ENCODE measurements around the gene NBEA. TPM values are rescaled to one million over a fixed set of nuclear protein-coding genes. Genes with fewer than 3 reads are reported as not detected.
"Not testable (repeated sequence)": the region's sequence is repeated elsewhere in the genome, so short reads cannot be mapped to it uniquely, and the experiment has no call there.

NBEA gene
- total RNA-seq, 1 donor from 2014 or later: 29.7 TPM

DNA sequence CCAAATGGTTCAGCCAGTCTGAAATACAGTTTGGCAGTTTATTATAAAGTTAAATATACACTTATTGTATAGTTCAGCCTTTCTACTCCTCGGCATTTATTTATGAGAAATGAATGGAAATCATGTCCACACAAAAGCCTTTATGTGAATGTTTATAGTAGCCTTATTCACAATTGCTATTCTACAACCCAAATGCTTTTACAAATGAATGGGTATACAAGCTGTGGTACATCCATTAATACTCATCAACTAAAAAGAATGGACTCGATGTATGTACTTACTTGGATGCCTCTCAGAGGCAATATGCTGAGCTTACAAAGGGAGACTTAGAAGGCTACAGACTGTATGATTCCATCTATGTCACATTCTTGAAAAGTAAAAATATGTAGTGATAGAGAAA lies 150.7 kb downstream of the NBEA start:
- DNase-seq: no peak

DNA sequence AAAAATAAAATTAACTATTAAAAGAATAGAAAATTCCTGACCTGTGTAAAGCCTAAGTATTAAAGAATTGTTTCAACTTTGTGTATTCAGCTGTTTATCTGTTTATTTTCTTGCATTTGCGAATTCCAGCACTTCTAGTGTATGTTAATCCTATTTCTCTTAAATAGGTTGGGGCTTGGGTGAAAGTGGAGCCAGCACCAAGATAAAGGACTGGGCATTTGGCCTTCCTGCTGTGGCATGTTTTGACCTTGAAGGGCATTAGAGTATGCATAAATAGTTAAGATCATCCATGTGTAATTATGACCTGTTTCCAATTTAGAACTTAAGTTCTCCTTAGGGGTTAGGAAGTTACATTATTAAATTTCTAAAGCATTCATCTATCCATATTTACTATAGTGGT lies 151.3 kb downstream of the NBEA start:
- no peak for DNase-seq

DNA sequence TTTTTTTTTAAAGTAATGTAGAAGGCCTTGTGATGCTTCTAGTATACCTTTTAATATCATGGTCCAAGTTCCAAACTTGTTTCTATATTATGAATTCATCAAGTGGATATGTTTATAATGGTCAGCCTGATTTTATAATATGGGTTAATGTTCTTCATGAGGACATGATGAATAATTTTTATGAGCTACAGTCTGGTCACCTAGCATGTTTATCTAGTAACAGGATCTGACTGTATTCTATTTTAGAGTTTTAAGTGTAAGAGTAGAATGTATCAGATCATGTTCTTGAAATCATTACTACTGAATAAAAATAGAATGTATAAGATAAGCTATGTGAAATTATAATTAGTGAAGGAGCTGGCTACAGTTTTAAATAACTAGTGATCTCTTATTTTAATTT lies 164.7 kb downstream of the NBEA start:
- DNase-seq: not testable (repeated sequence)

DNA sequence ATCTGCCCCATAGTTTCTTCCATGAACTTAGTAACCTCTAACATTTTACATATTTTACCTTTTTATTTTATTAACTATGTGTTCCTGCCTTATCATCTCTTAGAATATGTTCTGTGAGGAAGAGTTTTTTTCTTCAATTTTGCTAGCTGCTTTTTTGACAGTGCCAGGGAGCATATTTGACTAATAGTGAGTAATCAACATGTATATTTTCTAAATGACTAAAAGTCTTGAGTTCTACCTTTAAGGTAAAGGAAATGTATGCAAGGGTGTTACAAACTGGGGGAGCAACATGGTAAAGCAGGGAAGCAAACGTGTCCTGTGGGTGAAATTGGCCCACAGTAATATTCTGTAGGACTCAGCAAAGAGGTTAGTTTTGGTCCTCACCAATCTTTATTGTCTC lies 165.5 kb downstream of the NBEA start:
- DNase-seq: no peak

DNA sequence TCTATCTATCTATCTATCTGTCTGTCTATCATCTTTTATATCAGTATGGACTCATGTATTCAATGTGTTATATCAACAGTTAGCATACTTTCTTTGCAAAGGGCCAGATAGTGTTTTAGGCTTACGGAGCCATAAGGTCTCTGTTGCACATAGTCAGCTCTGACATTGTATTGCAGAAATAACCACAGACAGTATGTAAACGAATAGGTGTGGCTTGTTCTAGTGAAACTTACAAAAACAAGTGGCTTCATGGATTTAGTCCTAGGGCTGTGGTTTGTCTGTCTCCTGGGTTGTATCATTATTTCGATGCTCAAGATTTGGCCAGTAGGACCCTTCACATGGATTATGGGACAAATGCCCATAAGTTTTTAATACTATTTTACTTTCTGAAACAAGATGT lies 171.5 kb downstream of the NBEA start:
- not testable (repeated sequence) for DNase-seq

DNA sequence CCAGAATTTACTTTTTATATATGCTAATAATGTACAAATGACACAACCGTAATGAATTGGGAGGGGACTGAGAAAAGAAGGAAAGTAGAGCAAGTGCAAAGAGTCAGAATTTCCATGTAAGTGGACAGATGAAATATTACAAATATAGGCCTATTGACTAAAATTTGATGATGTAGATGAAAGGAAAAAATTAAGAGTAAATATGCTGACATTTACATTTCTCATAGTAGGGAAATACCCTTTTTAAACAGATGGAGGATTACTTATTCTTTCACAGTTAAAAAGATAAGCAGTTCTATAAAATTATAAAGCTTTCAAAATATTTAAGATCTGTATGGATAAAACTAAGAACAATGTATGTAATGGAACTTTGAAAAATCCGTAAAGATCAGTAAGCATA lies 185.4 kb downstream of the NBEA start:
- DNase-seq: no peak

DNA sequence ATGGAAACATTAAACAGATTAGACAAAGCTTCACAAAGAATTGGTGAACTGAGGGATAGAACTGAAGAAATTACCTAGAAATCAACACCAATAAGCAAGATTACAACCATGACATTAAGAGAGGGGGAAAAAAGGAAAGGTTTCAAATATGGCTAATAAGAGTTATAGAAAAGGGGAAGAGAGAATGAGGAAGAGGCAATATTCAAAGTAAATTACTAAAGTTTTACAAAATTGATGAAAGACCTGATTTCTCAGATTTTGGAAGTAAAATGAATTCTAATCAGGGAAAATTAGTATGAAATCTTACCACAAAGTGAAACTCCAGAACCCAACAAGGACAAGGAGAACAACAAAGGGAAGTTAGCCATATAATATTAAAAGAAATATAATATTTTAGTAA lies 187.4 kb downstream of the NBEA start:
- DNase-seq: no peak

DNA sequence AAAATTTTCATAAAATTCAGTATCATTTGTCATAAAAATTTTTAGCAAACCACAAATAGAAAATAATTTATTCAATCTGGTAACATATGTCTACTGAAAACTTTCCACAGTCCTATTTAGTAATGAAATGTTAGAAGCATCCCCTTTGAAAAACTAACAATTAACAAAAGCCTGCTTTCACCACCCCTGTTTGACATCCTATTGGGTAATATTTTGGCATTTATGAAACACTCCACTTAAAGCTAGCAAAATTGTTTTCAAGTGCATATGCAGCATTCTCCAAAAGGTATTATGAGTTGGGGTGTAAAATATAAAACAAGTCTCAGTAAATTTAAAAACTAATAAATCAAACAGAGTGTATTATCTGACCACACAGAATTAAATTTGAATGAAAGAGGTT lies 189.4 kb downstream of the NBEA start:
- DNase-seq: no peak

DNA sequence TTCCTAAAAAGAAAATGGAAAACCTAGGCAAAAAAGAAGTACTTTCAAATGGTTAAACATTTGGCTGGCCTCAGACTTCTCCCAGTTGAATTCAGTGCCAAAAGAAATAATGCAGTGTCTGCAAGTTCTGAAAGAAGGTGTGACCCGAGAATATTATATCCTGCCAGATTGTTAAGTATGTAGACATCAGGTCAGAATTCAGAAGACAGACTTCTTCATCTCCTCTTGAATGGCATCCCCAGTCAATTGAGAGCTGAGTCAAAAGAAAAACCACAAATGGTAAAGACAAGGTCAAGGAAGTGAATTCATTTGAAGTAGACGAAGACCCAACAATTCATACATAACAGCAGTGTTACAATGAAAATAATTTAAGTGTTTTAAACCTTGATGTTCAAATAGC lies 194.5 kb downstream of the NBEA start:
- DNase-seq: no peak

DNA sequence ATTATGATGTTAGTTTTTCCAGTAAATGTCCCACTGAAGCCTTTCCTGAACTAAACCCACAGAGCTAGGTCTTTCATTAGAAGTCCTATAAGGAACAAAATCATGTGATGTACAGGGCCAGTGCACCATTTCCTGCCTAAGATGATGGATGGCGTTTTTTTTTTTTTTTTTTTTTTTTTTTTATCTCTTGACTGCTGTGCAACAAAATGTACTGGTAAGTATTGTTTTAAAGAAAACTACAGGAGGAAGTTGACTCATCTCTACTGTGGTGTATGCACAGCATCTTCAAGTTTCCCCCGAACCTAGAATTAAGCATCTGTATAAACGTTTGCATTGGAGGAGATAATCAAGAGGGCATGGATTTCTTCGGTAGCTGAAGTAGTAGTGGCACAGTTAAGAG lies 197.5 kb downstream of the NBEA start:
- DNase-seq: no peak

DNA sequence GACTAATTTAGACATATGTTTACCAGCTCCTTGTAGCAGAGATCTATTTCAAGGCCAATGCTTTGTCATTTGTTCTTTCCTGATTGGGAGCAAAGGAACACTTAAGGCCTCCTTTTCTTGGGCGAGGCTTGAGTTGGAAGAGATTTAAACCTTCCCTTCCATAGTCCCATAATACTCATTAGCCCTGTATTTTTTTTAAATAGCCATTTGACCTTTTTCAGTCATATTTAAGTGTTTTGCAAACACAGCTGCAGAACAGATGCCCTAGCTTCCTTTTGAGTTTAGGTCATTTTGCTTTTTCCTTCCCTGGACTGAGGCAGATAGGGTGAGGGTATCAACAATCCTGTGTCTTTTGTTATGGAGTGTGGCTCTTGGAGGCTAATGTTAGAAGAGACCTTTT lies 198.3 kb downstream of the NBEA start:
- peak; percentile 14 for DNase-seq

DNA sequence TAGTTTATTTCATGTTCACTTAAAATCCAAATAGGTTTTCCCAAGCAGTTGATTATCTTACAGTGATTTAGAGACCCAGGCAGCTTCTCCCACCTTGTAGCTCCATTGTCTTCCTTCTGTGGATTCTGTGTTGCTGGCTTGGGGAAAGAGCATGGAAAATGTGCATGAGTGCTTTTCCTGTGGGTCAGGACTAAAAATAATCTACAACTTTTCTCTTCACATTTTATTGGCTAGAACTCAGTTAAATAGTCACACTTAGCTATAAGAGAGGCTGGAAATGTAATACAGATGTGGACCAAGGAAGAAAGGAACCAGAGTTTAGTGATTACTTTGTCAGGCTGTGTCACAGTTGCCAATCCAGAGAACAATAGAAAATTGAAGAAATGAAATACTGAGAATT lies 198.8 kb downstream of the NBEA start:
- DNase-seq: peak; percentile 55

DNA sequence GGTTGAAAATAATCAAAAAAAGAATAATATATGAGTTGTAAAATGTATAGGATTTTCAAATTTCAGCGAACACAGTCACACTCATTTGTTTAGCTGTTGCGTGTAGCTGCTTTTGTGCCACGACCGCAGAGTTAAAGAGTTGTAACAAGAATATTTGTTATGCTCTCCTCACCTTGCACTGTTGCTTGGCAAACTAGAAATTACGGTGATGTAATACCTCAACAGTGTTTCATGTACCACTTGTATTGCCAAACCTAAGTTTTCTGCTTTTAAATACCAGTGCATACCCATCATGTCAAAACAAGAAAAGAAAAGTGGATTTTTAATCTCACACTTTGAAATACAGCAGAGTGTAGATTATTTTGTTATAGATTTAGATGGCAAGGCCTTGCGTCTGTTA lies 201.1 kb downstream of the NBEA start:
- DNase-seq: no peak

DNA sequence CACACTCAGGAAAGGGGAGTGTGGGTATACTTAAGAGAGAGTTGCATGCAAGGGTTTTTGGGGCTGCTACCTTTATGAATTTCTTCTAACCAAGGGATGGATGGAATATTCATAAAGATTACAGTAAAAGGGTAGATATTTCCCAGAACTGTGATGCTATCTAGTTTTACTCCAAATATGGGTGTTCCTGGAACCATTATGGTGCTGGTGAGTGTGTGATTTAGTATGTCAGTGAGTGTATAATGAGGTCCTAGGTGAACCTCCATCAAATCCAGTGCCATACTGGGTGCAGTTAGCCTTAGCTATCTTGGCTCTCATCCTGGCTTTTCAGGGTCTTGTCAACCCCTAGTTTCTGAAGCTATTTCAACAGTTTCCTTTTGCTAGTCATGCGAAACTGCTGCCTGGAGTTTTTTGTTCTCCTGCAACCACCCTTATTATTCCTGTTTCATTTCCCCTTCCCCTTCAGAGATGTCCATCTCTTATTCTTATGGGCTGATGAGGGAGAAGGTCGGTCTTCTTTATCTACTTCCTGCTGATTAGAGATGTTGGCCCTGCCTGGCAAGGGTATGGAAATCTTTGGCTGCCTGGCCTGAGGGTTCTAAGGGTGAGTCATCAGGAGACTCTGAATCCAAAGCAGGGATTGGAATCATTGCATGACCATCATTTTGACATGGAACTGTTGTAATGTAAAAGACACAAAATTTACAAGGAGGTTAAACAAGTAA lies 202.3 kb downstream of the NBEA start:
- DNase-seq: no peak

DNA sequence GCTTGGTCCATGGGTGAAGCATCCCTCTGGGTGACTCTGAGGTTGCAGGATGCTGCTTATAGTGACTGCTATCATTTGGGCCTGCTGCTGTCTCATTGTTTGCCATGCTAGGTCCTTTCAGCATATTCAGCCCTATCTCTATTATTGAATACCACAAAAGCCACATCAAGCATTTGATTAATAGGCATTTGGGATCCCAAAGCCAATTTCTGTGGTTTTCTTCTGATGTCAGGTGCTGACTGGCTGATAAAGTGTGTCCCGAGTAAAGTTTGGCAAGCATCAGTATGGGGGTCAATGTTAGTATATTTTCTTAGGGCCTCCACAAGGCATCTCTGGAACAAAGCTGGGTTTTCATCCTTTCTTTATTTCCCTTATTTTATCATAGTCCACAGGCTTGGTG lies 204.6 kb downstream of the NBEA start:
- DNase-seq: no peak

DNA sequence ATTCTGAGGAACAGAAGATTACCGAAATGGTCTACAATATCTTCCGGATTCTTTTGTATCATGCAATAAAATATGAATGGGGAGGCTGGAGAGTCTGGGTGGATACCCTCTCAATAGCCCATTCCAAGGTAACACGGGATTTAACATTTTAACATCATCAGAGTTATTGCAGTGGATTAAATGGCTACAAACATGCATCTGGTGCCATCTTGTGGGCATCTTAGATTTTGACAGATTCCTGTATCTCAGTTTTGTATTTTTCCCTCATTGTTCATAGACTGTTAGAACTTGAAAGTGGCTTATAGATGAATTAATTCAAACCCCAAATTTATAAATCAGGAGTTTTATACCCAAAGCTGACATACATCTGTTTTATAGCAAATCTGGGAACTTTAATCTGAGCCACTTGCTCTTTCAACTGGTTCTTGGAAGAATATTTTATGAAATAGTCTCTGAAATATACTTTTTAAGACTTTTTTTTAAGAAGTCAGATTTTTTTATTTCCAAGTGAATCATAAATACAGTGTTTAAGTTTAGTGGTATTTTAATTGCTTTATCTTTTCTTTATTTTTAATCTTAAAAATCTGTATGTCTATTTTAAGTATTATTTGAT lies 215.2 kb downstream of the NBEA start:
- peak; percentile 67 for DNase-seq

DNA sequence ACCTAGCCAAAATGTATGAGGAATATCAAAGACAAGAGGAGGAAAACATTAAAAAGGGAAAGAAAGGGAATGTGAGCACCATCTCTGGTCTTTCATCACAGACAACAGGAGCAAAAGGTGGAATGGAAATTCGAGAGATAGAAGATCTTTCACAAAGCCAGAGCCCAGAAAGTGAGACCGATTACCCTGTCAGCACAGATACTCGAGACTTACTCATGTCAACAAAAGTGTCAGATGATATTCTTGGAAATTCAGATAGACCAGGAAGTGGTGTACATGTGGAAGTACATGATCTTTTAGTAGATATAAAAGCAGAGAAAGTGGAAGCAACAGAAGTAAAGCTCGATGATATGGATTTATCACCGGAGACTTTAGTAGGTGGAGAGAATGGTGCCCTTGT lies 217.0 kb downstream of the NBEA start:
- no peak for DNase-seq

DNA sequence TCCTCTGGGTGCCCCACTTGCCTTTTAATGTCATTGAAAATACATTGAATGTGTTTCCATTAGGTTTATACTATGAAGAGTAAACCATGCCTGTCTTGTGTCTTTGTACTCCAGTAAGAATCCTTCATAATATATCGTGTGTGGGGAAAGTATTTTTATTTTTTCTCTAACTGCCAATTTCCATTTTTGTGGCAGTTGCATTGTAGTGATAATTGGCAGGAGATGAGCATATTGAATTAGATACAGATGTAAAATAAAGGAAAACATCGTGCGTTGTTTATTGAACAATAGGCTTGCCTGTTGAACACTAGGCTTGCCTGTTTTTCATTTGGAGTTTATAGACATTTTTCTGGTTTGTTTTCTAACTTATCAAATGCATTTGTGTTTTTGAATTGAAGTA lies 218.8 kb downstream of the NBEA start:
- DNase-seq: peak; percentile 91

DNA sequence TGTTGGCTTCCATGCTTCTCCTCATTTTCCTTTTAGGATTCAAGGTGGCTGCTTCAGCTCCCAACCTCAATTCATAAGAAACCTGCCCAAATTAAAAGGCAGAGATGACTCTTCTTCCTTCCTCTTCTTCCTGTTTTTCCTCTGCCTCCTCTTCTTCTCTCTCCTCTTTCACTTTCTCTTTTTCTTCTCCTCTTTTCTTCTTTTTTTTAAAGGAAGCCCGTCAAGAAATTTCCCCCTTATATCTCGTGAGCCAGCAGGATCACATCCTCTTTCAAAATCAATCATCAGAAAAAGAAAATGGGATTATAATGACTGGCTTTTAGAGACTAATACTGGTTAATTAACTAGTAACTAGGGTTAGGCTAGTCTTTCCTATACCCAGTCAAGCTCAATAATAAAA lies 220.3 kb downstream of the NBEA start:
- DNase-seq: no peak

DNA sequence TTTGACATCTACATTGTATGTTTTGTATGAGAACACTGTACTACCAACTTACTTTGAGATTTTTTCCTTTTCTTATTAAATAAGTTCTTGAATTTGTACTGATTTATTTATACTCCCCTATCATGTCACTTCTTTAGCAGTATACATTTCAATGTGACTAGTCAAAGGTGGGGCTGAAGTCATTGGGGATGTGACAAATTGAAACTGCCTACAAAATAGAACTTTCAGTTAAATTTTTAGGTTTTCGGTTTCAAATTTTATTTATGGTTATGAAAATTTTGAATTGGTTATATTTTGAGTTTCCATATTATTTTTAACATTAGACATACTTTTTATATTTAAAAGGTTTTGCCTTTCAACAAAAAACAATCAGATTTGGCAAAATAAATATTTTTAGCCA lies 221.6 kb downstream of the NBEA start:
- no peak for DNase-seq

DNA sequence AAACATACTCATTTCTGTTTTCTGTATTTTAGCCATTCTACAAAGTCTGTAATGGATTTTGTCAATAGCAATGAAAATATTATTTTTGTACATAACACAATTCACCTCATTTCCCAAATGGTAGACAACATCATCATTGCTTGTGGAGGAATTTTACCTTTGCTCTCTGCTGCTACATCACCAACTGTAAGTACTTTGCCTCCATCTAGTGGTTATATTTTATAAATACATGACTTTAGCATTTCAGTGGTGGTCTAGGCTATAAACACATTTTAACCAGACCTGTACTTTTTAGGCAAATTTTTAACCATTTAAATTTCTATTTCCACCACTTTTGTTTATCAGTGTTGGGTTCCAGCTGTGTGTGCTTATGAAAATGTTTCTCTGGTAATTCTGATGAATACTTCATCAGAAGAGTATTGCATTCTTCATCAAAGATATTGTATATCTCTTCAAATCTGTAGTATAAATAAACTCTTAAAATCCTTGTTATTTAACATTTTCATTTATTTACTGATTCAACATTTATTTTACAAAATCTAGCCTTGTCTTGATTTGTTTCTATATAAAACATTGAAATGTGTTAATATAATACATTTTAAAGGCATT lies 222.4 kb downstream of the NBEA start:
- peak; percentile 19 for DNase-seq

DNA sequence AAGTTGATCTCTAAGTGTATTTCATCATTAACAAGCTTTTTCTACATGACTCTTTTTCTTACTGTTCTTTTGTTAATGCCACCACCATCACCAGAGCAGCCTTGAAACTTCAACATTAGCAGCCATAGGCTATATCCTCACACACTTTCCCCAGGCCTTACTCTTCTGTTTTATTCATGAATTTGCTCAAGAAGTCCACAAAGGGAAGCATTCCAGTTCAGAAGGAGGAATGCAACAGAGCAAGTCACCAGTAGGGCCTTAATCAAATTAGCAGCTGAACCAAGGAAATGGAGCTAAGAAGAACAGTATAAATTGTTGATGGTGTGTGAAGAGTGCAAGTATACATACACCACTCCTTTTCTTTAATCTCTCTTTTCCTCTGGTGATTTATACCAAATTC lies 223.1 kb downstream of the NBEA start:
- no peak for DNase-seq

DNA sequence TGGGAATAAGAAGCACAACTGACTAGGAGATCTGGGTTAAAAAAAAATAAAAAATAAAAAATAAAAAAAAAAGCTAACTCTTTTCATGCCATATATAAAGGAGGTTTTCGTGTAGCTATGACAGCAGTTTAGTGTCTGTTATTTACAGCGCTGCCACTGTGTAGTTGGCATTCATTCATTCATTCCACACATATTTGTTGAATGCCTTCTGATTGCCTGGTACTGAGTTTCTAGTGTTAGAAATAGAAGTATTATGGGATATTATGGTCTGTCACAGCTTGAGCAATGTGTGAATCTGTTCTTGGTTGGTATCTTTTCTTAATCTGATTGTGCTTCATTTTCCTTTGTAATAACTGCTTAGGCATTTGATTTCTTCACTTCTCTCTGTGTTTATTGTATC lies 237.4 kb downstream of the NBEA start:
- DNase-seq: peak; percentile 76

Data from skin of body (tissue), 2 donors.